Neural cell (in vitro differentiated cells): ENCODE measurements around the gene EEF1A2. TPM values are rescaled to one million over a fixed set of nuclear protein-coding genes. Genes with fewer than 3 reads are reported as not detected.

Source experiments
- H2AFZ ChIP-seq: fragments of 200-600, 300-800 bp; sonication (generic), shearing (Covaris generic); 2 replicates; pipeline ENCODE4 v1.6.0; 2014; ENCODE audit warnings: low read depth, mild to moderate bottlenecking, antibody characterized with exemption, low read length, moderate library complexity
- H3F3A ChIP-seq: fragments of 200-600 bp; shearing (Covaris generic); 2 replicates; pipeline ENCODE4 v1.6.1; 2016; ENCODE audit warnings: mild to moderate bottlenecking, moderate library complexity, mixed read lengths, antibody characterized with exemption, low read length; ENCODE audit not compliant: insufficient read depth, poor library complexity, severe bottlenecking
- H3K27ac ChIP-seq: fragments of 200-600, 300-800 bp; sonication (generic), shearing (Covaris generic); 2 replicates; pipeline ENCODE4 v1.5.1; 2014; ENCODE audit warnings: mild to moderate bottlenecking, low read length, moderate library complexity
- H3K27me3 ChIP-seq: fragments of 300-800, 200-600 bp; sonication (generic), shearing (Covaris generic); 2 replicates; pipeline ENCODE4 v1.6.0; 2014; ENCODE audit warnings: mild to moderate bottlenecking, low read depth, low read length, moderate library complexity; ENCODE audit not compliant: insufficient read depth
- H3K36me3 ChIP-seq: fragments of 300-800, 200-600 bp; sonication (generic), shearing (Covaris generic); 2 replicates; pipeline ENCODE4 v1.5.1; 2014; ENCODE audit warnings: mild to moderate bottlenecking, antibody characterized with exemption, low read length, moderate library complexity; ENCODE audit not compliant: insufficient read depth
- H3K4me2 ChIP-seq: fragments of 300-800, 200-600 bp; sonication (generic), shearing (Covaris generic); 2 replicates; pipeline ENCODE4 v1.6.0; 2014; ENCODE audit warnings: mild to moderate bottlenecking, low read length
- H3K4me3 ChIP-seq: fragments of 300-800, 200-600 bp; sonication (generic), shearing (Covaris generic); 2 replicates; pipeline ENCODE4 v1.5.1; 2014; ENCODE audit warnings: mild to moderate bottlenecking, low read length, moderate library complexity
- H3K79me2 ChIP-seq: fragments of 200-600 bp; shearing (Covaris generic); replicated peaks from 2 replicates; pipeline ENCODE4 v1.6.0; 2014; ENCODE audit warnings: mild to moderate bottlenecking, low read length, moderate library complexity; ENCODE audit not compliant: insufficient read depth
- H3K9ac ChIP-seq: fragments of 300-800, 200-600 bp; sonication (generic), shearing (Covaris generic); 2 replicates; pipeline ENCODE4 v1.6.1; 2016; ENCODE audit warnings: mild to moderate bottlenecking, low read length, mixed read lengths
- H3K9me2 ChIP-seq: fragments of 200-600 bp; shearing (Covaris generic); 2 replicates; pipeline ENCODE4 v1.6.1; 2016; ENCODE audit warnings: mild to moderate bottlenecking, low read length, mixed read lengths; ENCODE audit not compliant: insufficient read depth
- H3K9me3 ChIP-seq: fragments of 200-600, 300-800 bp; sonication (generic), shearing (Covaris generic); 2 replicates; pipeline ENCODE4 v1.6.1; 2016; ENCODE audit warnings: mild to moderate bottlenecking, mixed run types, low read length, moderate library complexity, mixed read lengths
- H4K20me1 ChIP-seq: fragments of 200-600 bp; shearing (Covaris generic); 2 replicates; pipeline ENCODE4 v1.6.1; 2016; ENCODE audit warnings: mild to moderate bottlenecking, mixed run types; ENCODE audit not compliant: insufficient read depth
- EP300 ChIP-seq: fragments of 450-650 bp; conservative IDR thresholded peaks from 2 replicates; pipeline ENCODE4 v1.6.1; 2014; ENCODE audit warnings: antibody characterized with exemption, mild to moderate bottlenecking, moderate library complexity; ENCODE audit not compliant: poor library complexity, severe bottlenecking
- EZH2 ChIP-seq: fragments of 200-600, 300-800 bp; shearing (Covaris generic), sonication (generic); IDR thresholded peaks from 2 replicates; pipeline ENCODE4 v1.6.1; 2014; ENCODE audit warnings: antibody characterized with exemption, low read length, borderline replicate concordance, mild to moderate bottlenecking; ENCODE audit not compliant: insufficient read depth, poor library complexity, severe bottlenecking
- MXI1 ChIP-seq: fragments of 450-650 bp; conservative IDR thresholded peaks from 2 replicates; pipeline ENCODE4 v1.6.1; 2014; ENCODE audit warnings: antibody characterized with exemption, mild to moderate bottlenecking; ENCODE audit not compliant: poor library complexity, severe bottlenecking
- POLR2AphosphoS5 ChIP-seq: IDR thresholded peaks from 2 replicates; pipeline ENCODE4 v1.6.1; 2012
- RAD21 ChIP-seq: fragments of 450-650 bp; conservative IDR thresholded peaks from 2 replicates; pipeline ENCODE4 v1.6.1; 2014; ENCODE audit warnings: antibody characterized with exemption, mild to moderate bottlenecking, moderate library complexity
- SMC3 ChIP-seq: fragments of 450-650 bp; conservative IDR thresholded peaks from 2 replicates; pipeline ENCODE4 v1.6.1; 2014; ENCODE audit warnings: antibody characterized with exemption, mild to moderate bottlenecking, moderate library complexity; ENCODE audit not compliant: poor library complexity
- TAF1 ChIP-seq: IDR thresholded peaks from 2 replicates; pipeline ENCODE4 v1.6.1; 2012; ENCODE audit warnings: low read depth
- polyA plus RNA-seq: library from polyadenylated mRNA; depleted of rRNA; stranded (reverse); fragments of >200 nt; gene quantifications from 2 replicates; pipeline ENCODE4 v1.2.3, GENCODE V29; 2014
- TF ChIP-seq, protein P1 (sequence below): fragments of 450-650 bp; IDR thresholded peaks from 2 replicates; pipeline ENCODE4 v1.5.1; 2014; ENCODE audit warnings: antibody characterized with exemption, mild to moderate bottlenecking, moderate library complexity; ENCODE audit not compliant: poor library complexity, severe bottlenecking
- TF ChIP-seq, protein P2 (sequence below): IDR thresholded peaks from 2 replicates; pipeline ENCODE4 v1.6.1; 2012; ENCODE audit warnings: borderline replicate concordance

EEF1A2 gene
- polyA plus RNA-seq, 1 donor from 2014 or later, result 208 TPM

DNA sequence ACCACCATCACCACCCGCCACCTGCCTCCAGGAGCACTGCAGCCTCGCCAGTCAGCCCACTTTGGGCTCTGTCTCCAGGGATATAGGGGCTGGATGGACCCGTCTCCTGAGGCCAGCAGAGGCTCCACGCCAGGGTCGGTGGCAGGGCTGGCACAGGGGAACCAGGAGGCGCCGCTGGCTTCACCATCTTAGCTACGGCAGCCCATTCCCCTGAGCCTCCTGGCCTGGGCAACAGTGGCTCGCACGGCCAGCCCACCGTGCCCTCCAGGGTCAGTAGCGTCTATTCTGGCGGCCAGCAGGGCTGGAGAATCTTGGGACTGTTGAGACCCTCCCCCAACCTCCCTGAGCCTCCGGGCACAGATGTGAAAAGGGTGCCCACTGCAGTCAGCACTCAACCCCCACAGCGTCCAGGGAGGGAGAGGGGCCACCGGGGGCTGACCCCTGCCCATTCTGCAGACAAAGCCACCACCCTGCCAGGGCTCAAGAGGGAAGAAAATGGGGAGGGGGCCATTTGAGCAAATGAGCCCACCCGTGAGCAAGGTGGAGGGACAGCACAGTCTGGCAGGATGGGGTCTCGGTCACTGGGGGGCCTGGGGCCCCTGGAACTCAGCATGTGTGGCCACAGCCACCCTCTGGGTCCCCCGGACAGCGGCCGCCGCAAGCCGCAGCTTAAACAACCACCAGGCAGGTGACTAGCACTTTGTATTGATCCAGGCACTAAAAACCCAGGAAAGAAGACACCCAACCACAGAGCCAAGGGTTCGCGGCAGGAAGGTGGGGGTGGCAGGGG, 55.1 kb downstream of the EEF1A2 start:
- no peak overlapping the region for H2AFZ ChIP-seq
- no peak overlapping the region for H3K27ac ChIP-seq
- no peaks in the 10 kb centered on the region for H3K36me3 ChIP-seq
- no peak overlapping the region for H3K4me3 ChIP-seq
- H3K9me3 ChIP-seq, result no peaks in the 10 kb centered on the region
- TF ChIP-seq POLR2AphosphoS5 (no peak), EZH2 (no peak), TAF1 (no peak), MXI1 (no peak), SMC3 (no peak), RAD21 (no peak), EP300 (no peak)
- TF ChIP-seq, protein P1, sequence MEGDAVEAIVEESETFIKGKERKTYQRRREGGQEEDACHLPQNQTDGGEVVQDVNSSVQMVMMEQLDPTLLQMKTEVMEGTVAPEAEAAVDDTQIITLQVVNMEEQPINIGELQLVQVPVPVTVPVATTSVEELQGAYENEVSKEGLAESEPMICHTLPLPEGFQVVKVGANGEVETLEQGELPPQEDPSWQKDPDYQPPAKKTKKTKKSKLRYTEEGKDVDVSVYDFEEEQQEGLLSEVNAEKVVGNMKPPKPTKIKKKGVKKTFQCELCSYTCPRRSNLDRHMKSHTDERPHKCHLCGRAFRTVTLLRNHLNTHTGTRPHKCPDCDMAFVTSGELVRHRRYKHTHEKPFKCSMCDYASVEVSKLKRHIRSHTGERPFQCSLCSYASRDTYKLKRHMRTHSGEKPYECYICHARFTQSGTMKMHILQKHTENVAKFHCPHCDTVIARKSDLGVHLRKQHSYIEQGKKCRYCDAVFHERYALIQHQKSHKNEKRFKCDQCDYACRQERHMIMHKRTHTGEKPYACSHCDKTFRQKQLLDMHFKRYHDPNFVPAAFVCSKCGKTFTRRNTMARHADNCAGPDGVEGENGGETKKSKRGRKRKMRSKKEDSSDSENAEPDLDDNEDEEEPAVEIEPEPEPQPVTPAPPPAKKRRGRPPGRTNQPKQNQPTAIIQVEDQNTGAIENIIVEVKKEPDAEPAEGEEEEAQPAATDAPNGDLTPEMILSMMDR, result no peak
- TF ChIP-seq, protein P2, sequence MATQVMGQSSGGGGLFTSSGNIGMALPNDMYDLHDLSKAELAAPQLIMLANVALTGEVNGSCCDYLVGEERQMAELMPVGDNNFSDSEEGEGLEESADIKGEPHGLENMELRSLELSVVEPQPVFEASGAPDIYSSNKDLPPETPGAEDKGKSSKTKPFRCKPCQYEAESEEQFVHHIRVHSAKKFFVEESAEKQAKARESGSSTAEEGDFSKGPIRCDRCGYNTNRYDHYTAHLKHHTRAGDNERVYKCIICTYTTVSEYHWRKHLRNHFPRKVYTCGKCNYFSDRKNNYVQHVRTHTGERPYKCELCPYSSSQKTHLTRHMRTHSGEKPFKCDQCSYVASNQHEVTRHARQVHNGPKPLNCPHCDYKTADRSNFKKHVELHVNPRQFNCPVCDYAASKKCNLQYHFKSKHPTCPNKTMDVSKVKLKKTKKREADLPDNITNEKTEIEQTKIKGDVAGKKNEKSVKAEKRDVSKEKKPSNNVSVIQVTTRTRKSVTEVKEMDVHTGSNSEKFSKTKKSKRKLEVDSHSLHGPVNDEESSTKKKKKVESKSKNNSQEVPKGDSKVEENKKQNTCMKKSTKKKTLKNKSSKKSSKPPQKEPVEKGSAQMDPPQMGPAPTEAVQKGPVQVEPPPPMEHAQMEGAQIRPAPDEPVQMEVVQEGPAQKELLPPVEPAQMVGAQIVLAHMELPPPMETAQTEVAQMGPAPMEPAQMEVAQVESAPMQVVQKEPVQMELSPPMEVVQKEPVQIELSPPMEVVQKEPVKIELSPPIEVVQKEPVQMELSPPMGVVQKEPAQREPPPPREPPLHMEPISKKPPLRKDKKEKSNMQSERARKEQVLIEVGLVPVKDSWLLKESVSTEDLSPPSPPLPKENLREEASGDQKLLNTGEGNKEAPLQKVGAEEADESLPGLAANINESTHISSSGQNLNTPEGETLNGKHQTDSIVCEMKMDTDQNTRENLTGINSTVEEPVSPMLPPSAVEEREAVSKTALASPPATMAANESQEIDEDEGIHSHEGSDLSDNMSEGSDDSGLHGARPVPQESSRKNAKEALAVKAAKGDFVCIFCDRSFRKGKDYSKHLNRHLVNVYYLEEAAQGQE, result no peak
- H3F3A ChIP-seq, result no peaks in the 10 kb centered on the region
- H3K27me3 ChIP-seq, result no peaks in the 10 kb centered on the region
- H3K9ac ChIP-seq, result no peak overlapping the region
- H4K20me1 ChIP-seq, result no peaks in the 10 kb centered on the region
- H3K4me2 ChIP-seq, result no peak overlapping the region
- H3K79me2 ChIP-seq, result peaks cover 41% of the 10 kb centered on the region
- H3K9me2 ChIP-seq, result no peaks in the 10 kb centered on the region

- Histone ChIP-seq H3K27ac (no peak overlapping the region), H3K9me2 (no peaks in the 10 kb centered on the region), H3K4me2 (no peak overlapping the region), H3K4me3 (no peak overlapping the region), H3K9ac (no peak overlapping the region), H2AFZ (no peak overlapping the region), H3K79me2 (peaks cover 31% of the 10 kb centered on the region), H3F3A (no peaks in the 10 kb centered on the region), H4K20me1 (no peaks in the 10 kb centered on the region), H3K27me3 (no peaks in the 10 kb centered on the region), H3K9me3 (no peaks in the 10 kb centered on the region), H3K36me3 (no peaks in the 10 kb centered on the region)
- TF ChIP-seq, protein P2, result no peak
- TF ChIP-seq MXI1, result no peak
- no peak for TF ChIP-seq TAF1
- TF ChIP-seq, protein P1, result peak; percentile 21
- peak; percentile 18 for TF ChIP-seq RAD21
Measured at GRCh38 chr20:63442100-63442493, 56.8 kb downstream of the EEF1A2 start.
